ENCODE measurements around the gene RRP1B. TPM values are rescaled to one million over a fixed set of nuclear protein-coding genes. Genes with fewer than 3 reads are reported as not detected.

RRP1B gene
- total and polyA plus RNA-seq, 9 of the 15 experiments (the other 6 are each of a cell fraction or from before 2014, with no cell fraction given), result 6.8 to 66.6 (median 41.9) TPM

- in situ Hi-C loops (cut with MboI), result loop anchor here (25.0 kb wide), 1 partner anchor 486 kb away; the partner anchor contains the start of gene CRYAA
- no peak overlapping the region for H3K27ac ChIP-seq (ENCODE audit: extremely low read depth, low read depth, low read length)
- CTCF ChIA-PET (ENCODE audit: low intra/inter-chr PET ratio), result no interaction called here
- no peak overlapping the region for H2AFZ ChIP-seq (ENCODE audit: low read depth, low read length)
- peaks cover 0 to 10% of the 10 kb centered on the region in 2 experiments; a peak in 2 of 5 replicates for H3K4me1 ChIP-seq (replicated peaks in 1 of 2; ENCODE audit: control insufficient read depth in 2 of 2, insufficient read depth in 2 of 2, low read length in 2 of 2)
- no TSS peak for BruUV-seq (replicated peaks)
- H3K4me2 ChIP-seq (ENCODE audit: insufficient read depth, low read length), result no peak overlapping the region
- no peaks in the 10 kb centered on the region for H3K9me1 ChIP-seq (ENCODE audit: control insufficient read depth, insufficient read depth, low read length)
- DNase-seq (ENCODE audit: extremely low read depth in 1 of 4, low spot score in 3 of 4), result no peak
- no peaks in the 10 kb centered on the region for H3K79me2 ChIP-seq (ENCODE audit: control insufficient read depth, insufficient read depth, low read length)
- no peak for FAIRE-seq
- 2% methylated on average over 9 of the region's 9 CpGs for WGBS (ENCODE audit: insufficient coverage, low coverage, missing lambda C conversion rate)
- peak overlapping the region in 1 of 2 experiments; percentile 39; a peak in 1 of 4 replicates for H3K9ac ChIP-seq (ENCODE audit: insufficient read depth in 1 of 2, low read depth in 2 of 2, low read length in 2 of 2)
- TF ChIP-seq ZKSCAN1 (IDR thresholded peaks at IDR 0.05; ENCODE audit: low read depth, low read length) (no peak), CTBP1 (IDR thresholded peaks at IDR 0.05; ENCODE audit: borderline replicate concordance) (peak; percentile 41; the same call in 1 of the 2 replicates), TEAD4 (IDR thresholded peaks at IDR 0.05; ENCODE audit: low read length) (no peak), TEAD4 (CRISPR knock-in tag; IDR thresholded peaks at IDR 0.05; ENCODE audit: borderline replicate concordance) (no peak), TFE3 (CRISPR knock-in tag; IDR thresholded peaks at IDR 0.05) (no peak), ZNF785 (CRISPR knock-in tag; IDR thresholded peaks at IDR 0.05) (no peak)
- intact Hi-C loops (cut with micrococcal nuclease), result loop anchor here (5.0 kb wide), 1 partner anchor 726 kb away; no protein-coding TSS in a partner anchor
- H3K9me3 ChIP-seq (replicated peaks; ENCODE audit: control insufficient read depth, insufficient read depth, low read depth, low read length), result no peaks in the 10 kb centered on the region
- H4K20me1 ChIP-seq (replicated peaks; ENCODE audit: control insufficient read depth, insufficient read depth, low read length), result no peaks in the 10 kb centered on the region
- POLR2A ChIA-PET, result interaction anchor here (1.2 kb wide), 1 partner anchor 369 kb away, joined by 3 read pairs; no protein-coding TSS in a partner anchor
- no peak for ATAC-seq
- H3K4me3 ChIP-seq, result no peak overlapping the region
- peaks cover 11 to 21% of the 10 kb centered on the region in 2 experiments for H3K27me3 ChIP-seq (ENCODE audit: control insufficient read depth in 2 of 2, insufficient read depth in 2 of 2, low read length in 2 of 2)
- no peaks in the 10 kb centered on the region for H3K36me3 ChIP-seq (ENCODE audit: control insufficient read depth, insufficient read depth, low read length)
These were observed 11.2 kb upstream of the RRP1B start for GRCh38 chr21:43648171-43648570.

Measured in K562 (cell line).